HepG2 (cell line): ENCODE data around the gene GNG4. TPM values are rescaled to one million over a fixed set of nuclear protein-coding genes. Genes with fewer than 3 reads are reported as not detected.

Experiments used
- ARID2 ChIP-seq: sonication (generic); formaldehyde crosslinking; IDR thresholded peaks from 2 replicates; pipeline ENCODE4 v1.8.1; 2022; ENCODE audit warnings: mild to moderate bottlenecking, missing genetic modification reagents, borderline replicate concordance
- ATF7 ChIP-seq, 2 experiments: fragments of 450-650 bp in 1 of 2; sonication (generic) in 1 of 2; formaldehyde crosslinking in 1 of 2; IDR thresholded peaks; 2 replicates each; pipeline versions ENCODE4 v1.4.0 to v1.6.1; 2016 to 2020; ENCODE audit warnings: antibody characterized with exemption in 1 of 2, mild to moderate bottlenecking in 1 of 2, missing genetic modification reagents in 1 of 2
- HOMEZ ChIP-seq: IDR thresholded peaks from 2 replicates; pipeline ENCODE4 v1.6.1; 2016; ENCODE audit warnings: low read depth
- LRRFIP1 ChIP-seq: sonication (generic); formaldehyde crosslinking; conservative IDR thresholded peaks from 2 replicates; pipeline ENCODE4 v1.4.0; 2020; ENCODE audit warnings: missing genetic modification reagents
- MYC ChIP-seq: sonication (generic); formaldehyde crosslinking; IDR thresholded peaks from 2 replicates; pipeline ENCODE4 v1.9.0; 2021; ENCODE audit warnings: missing genetic modification reagents, borderline replicate concordance
- POLR2AphosphoS5 ChIP-seq: IDR thresholded peaks from 2 replicates; pipeline ENCODE4 v1.6.1; 2012; ENCODE audit warnings: low read depth, low read length
- RARA ChIP-seq: IDR thresholded peaks from 2 replicates; pipeline ENCODE4 v1.6.1; 2016; ENCODE audit warnings: missing genetic modification reagents, missing compliant biosample characterization
- RXRB ChIP-seq: IDR thresholded peaks from 2 replicates; pipeline ENCODE4 v1.6.1; 2016; ENCODE audit warnings: borderline replicate concordance, missing genetic modification reagents, missing compliant biosample characterization
- SIN3B ChIP-seq: fragments of 150-350 bp; IDR thresholded peaks from 2 replicates; pipeline ENCODE4 v1.6.1; 2014; ENCODE audit warnings: low read length
- SKIL ChIP-seq: sonication (generic); formaldehyde crosslinking; IDR thresholded peaks from 2 replicates; pipeline ENCODE4 v1.8.0; 2022; ENCODE audit warnings: missing genetic modification reagents, mild to moderate bottlenecking, moderate library complexity, borderline replicate concordance
- ZBTB44 ChIP-seq: sonication (generic); formaldehyde crosslinking; IDR thresholded peaks from 2 replicates; pipeline ENCODE4 v1.4.0; 2020; ENCODE audit warnings: missing genetic modification reagents
- ZNF326 ChIP-seq: sonication (generic); formaldehyde crosslinking; IDR thresholded peaks from 2 replicates; pipeline ENCODE4 v1.4.0; 2020; ENCODE audit warnings: missing genetic modification reagents, borderline replicate concordance
- polyA plus RNA-seq, 8 experiments: library from polyadenylated mRNA; depleted of rRNA in 3 of 8; stranded (reverse) in 7 of 8; unstranded in 1 of 8; fragments of >200 nt; fragmentation: Illumina TruSeq in 4 of 8; extraction: Trizol in 4 of 8; gene quantifications; 2 replicates each; pipeline versions ENCODE4 v1.2.1 to v1.2.3, GENCODE V29; 2011 to 2016; ENCODE audit warnings: low read depth in 4 of 8, missing spikeins in 1 of 8, mixed read lengths in 1 of 8; ENCODE audit not compliant: insufficient read depth in 1 of 8
- total RNA-seq, 5 experiments: library from RNA; depleted of rRNA; stranded (reverse); fragments of >200 nt; fragmentation: Illumina TruSeq; extraction: Trizol; gene quantifications; 2 replicates each; pipeline ENCODE4 v1.2.3, GENCODE V29; 2016; ENCODE audit warnings: low read depth in 1 of 5

Gene GNG4
- total and polyA plus RNA-seq, 2 of the 13 experiments (the other 11 are each of a cell fraction or from before 2014, with no cell fraction given): 27.1 to 69.5 TPM

GRCh38 chr1:235657269-235657668, 7.7 kb upstream of the GNG4 start (continued):
- TF ChIP-seq SKIL (CRISPR knock-in tag) (no peak), RARA (CRISPR knock-in tag) (peak; percentile 11; the same call in 1 of the 2 replicates), MYC (CRISPR knock-in tag) (peak; percentile 71), POLR2AphosphoS5 (no peak), LRRFIP1 (CRISPR knock-in tag) (no peak), RXRB (CRISPR knock-in tag) (0 out of 2 replicates have a peak, but pooled peaks have one; percentile 24), ZBTB44 (CRISPR knock-in tag) (no peak), ZNF326 (no peak), ARID2 (no peak), SIN3B (no peak), ATF7 (IDR thresholded peaks at IDR 0.05) (no peak), ATF7 (CRISPR knock-in tag; IDR thresholded peaks at IDR 0.05) (no peak), HOMEZ (CRISPR knock-in tag) (peak; percentile 43; the same call in 1 of the 2 replicates)
